Hepatocyte (in vitro differentiated cells): Measurements from ENCODE around the gene SPRR5.

ENCODE experiments used
- CTCF ChIP-seq: fragments of 200-600 bp; sonication (generic); IDR thresholded peaks from 2 replicates; pipeline ENCODE4 v1.5.1; 2016; ENCODE audit warnings: antibody characterized with exemption, mild to moderate bottlenecking; ENCODE audit not compliant: poor library complexity
- EZH2 ChIP-seq: fragments of 200-600 bp; sonication (generic); IDR thresholded peaks from 2 replicates; pipeline ENCODE4 v1.6.1; 2016; ENCODE audit warnings: antibody characterized with exemption, mild to moderate bottlenecking, borderline replicate concordance
- EZH2phosphoT487 ChIP-seq: fragments of 200-600 bp; sonication (generic); IDR thresholded peaks from one replicate; pipeline ENCODE4 v1.6.1; 2018; ENCODE audit warnings: antibody characterized with exemption, mild to moderate bottlenecking, low read depth, moderate library complexity; ENCODE audit not compliant: unreplicated experiment, severe bottlenecking

GRCh38 chr1:152902636-152903035, 44.4 kb upstream of the SPRR5 start:
- TF ChIP-seq CTCF = no peak
- no peak for TF ChIP-seq EZH2phosphoT487
- no peak for TF ChIP-seq EZH2
